SK-N-SH (cell line): ENCODE data around the gene IQSEC1. TPM values are rescaled to one million over a fixed set of nuclear protein-coding genes. Genes with fewer than 3 reads are reported as not detected.

Source experiments
- CTCF ChIA-PET: fragments of 300-600, 350-600 bp; formaldehyde crosslinking; extraction: SDS; loops from one replicate; lab custom pipeline; 2021; lab: Yijun Ruan, JAX
- POLR2A ChIA-PET: fragments of 350-600 bp; sonication (Branson Sonifier 250); formaldehyde crosslinking; extraction: SDS; loops from one replicate; lab custom pipeline; 2020; ENCODE audit warnings: antibody characterized with exemption, inconsistent platforms; lab: Yijun Ruan, JAX
- DNase-seq: peaks from one replicate; pipeline ENCODE4 v3.0.0; 2012
- H2AFZ ChIP-seq: fragments of 200-600 bp; sonication (generic); 2 replicates; pipeline ENCODE4 v1.8.1; 2016; ENCODE audit warnings: antibody characterized with exemption, mild to moderate bottlenecking, low read depth
- H3F3A ChIP-seq: fragments of 200-600 bp; sonication (generic); replicated peaks from 2 replicates; pipeline ENCODE3; 2016; ENCODE audit warnings: antibody characterized with exemption, mild to moderate bottlenecking; ENCODE audit not compliant: insufficient read depth
- H3K27ac ChIP-seq, 2 experiments: fragments of 200-500 bp in 1 of 2; fragments of 200-600 bp in 1 of 2; sonication (Bioruptor generic) in 1 of 2; sonication (generic), shearing (Covaris generic) in 1 of 2; 2 replicates each; pipeline versions ENCODE4 v1.5.1 to v1.6.1; 2014 to 2016; ENCODE audit warnings: low read depth in 2 of 2, inconsistent platforms in 1 of 2, low read length in 1 of 2, mild to moderate bottlenecking in 1 of 2, mixed read lengths in 1 of 2
- H3K27me3 ChIP-seq: fragments of 200-600 bp; sonication (generic), shearing (Covaris generic); 2 replicates; pipeline ENCODE4 v1.6.1; 2016; ENCODE audit warnings: mixed run types; ENCODE audit not compliant: insufficient read depth
- H3K36me3 ChIP-seq, 2 experiments: fragments of 200-500 bp in 1 of 2; fragments of 200-600 bp in 1 of 2; sonication (Bioruptor generic) in 1 of 2; sonication (generic) in 1 of 2; replicated peaks in 1 of 2; 2 replicates each; pipeline versions ENCODE3 to v1.5.1; 2014 to 2016; ENCODE audit warnings: low read length in 1 of 2, mild to moderate bottlenecking in 1 of 2; ENCODE audit not compliant: insufficient read depth in 2 of 2, control insufficient read depth in 1 of 2
- H3K4me1 ChIP-seq, 2 experiments: fragments of 200-500 bp in 1 of 2; fragments of 200-600 bp in 1 of 2; sonication (Bioruptor generic) in 1 of 2; sonication (generic), shearing (Covaris generic) in 1 of 2; 2 replicates each; pipeline versions ENCODE4 v1.5.1 to v1.6.1; 2014 to 2016; ENCODE audit warnings: low read depth in 1 of 2, low read length in 1 of 2, mixed run types in 1 of 2; ENCODE audit not compliant: insufficient read depth in 2 of 2, control insufficient read depth in 1 of 2
- H3K4me2 ChIP-seq: fragments of 200-600 bp; sonication (generic), shearing (Covaris generic); 2 replicates; pipeline ENCODE4 v1.6.1; 2017; ENCODE audit warnings: mixed run types
- H3K4me3 ChIP-seq, 2 experiments: fragments of 200-500 bp in 1 of 2; fragments of 200-600 bp in 1 of 2; sonication (Bioruptor generic) in 1 of 2; sonication (generic), shearing (Covaris generic) in 1 of 2; 2 replicates each; pipeline versions ENCODE4 v1.5.1 to v1.8.1; 2014 to 2016; ENCODE audit warnings: low read depth in 2 of 2, inconsistent platforms in 1 of 2, low read length in 1 of 2, mild to moderate bottlenecking in 1 of 2, mixed read lengths in 1 of 2, moderate library complexity in 1 of 2
- H3K79me2 ChIP-seq: fragments of 200-600 bp; sonication (generic); 2 replicates; pipeline ENCODE4 v1.8.1; 2017; ENCODE audit warnings: mild to moderate bottlenecking; ENCODE audit not compliant: insufficient read depth
- H3K9ac ChIP-seq: fragments of 200-600 bp; sonication (generic); 2 replicates; pipeline ENCODE4 v1.6.1; 2017; ENCODE audit warnings: mixed run types
- H3K9me2 ChIP-seq: fragments of 200-600 bp; sonication (generic); 2 replicates; pipeline ENCODE4 v1.6.1; 2017; ENCODE audit warnings: mixed run types
- H3K9me3 ChIP-seq: fragments of 200-600 bp; sonication (generic); 2 replicates; pipeline ENCODE4 v1.6.1; 2017; ENCODE audit warnings: mixed run types, mild to moderate bottlenecking, moderate library complexity
- H4K20me1 ChIP-seq: fragments of 200-600 bp; sonication (generic); 2 replicates; pipeline ENCODE4 v1.6.1; 2017; ENCODE audit warnings: mild to moderate bottlenecking, mixed run types; ENCODE audit not compliant: insufficient read depth
- CTCF ChIP-seq: fragments of 200-600 bp; sonication (generic); IDR thresholded peaks from 2 replicates; pipeline ENCODE4 v1.6.1; 2017; ENCODE audit warnings: antibody characterized with exemption, mild to moderate bottlenecking, moderate library complexity
- GATA2 ChIP-seq: sonication (generic); formaldehyde crosslinking; IDR thresholded peaks from 2 replicates; pipeline ENCODE4 v1.5.0; 2020; ENCODE audit warnings: mild to moderate bottlenecking, missing genetic modification reagents
- MEF2A ChIP-seq: IDR thresholded peaks from 2 replicates; pipeline ENCODE4 v1.4.0; 2012; ENCODE audit warnings: low read depth, borderline replicate concordance
- MXI1 ChIP-seq: IDR thresholded peaks from 2 replicates; pipeline ENCODE4 v1.6.1; 2012; ENCODE audit warnings: mild to moderate bottlenecking, low read depth, low read length, improper control_type of control experiment
- POLR2AphosphoS5 ChIP-seq: IDR thresholded peaks from 2 replicates; pipeline ENCODE4 v1.6.1; 2012; ENCODE audit warnings: low read depth, low read length
- RAD21 ChIP-seq: IDR thresholded peaks from 2 replicates; pipeline ENCODE4 v1.6.1; 2012; ENCODE audit warnings: mild to moderate bottlenecking, low read length
- SMC3 ChIP-seq: IDR thresholded peaks from 2 replicates; pipeline ENCODE4 v1.6.1; 2012; ENCODE audit warnings: low read depth, low read length, improper control_type of control experiment
- YY1 ChIP-seq: IDR thresholded peaks from 2 replicates; pipeline ENCODE4 v1.4.0; 2012; ENCODE audit warnings: low read depth, mild to moderate bottlenecking
- WGBS: methylation state at CpG from one replicate; pipeline ENCODE4 v1.1.6; 2017; ENCODE audit warnings: low lambda C conversion rate; 5-methylcytosine and 5-hydroxymethylcytosine counted together
- polyA plus RNA-seq, 3 experiments: library from polyadenylated mRNA; depleted of rRNA; stranded (reverse); fragments of >200 nt; gene quantifications; 2 replicates each; pipeline ENCODE4 v1.2.3, GENCODE V29; 2012
- TF ChIP-seq, protein P1 (sequence below): IDR thresholded peaks from 2 replicates; pipeline ENCODE4 v1.4.0; 2012; ENCODE audit warnings: low read depth, borderline replicate concordance
- TF ChIP-seq, protein P2 (sequence below): fragments of 150-350 bp; IDR thresholded peaks from 2 replicates; pipeline ENCODE4 v1.6.1; 2016; ENCODE audit warnings: mild to moderate bottlenecking, low read depth, low read length
- TF ChIP-seq, protein P3 (sequence below): IDR thresholded peaks from 2 replicates; pipeline ENCODE4 v1.4.0; 2012; ENCODE audit warnings: low read depth, borderline replicate concordance
- TF ChIP-seq, protein P4 (sequence below): IDR thresholded peaks from 2 replicates; pipeline ENCODE4; 2012

Gene IQSEC1
- polyA plus RNA-seq, 1 of the 3 experiments (the other 2 are of a cell fraction): 6.2 TPM

GRCh38 chr3:12980596-12981290 lies 92.5 kb downstream of the IQSEC1 start:
- H3K9ac ChIP-seq: no peak overlapping the region
- WGBS: 81% methylated on average over 10 of the region's 10 CpGs
- no peaks in the 10 kb centered on the region for H4K20me1 ChIP-seq
- POLR2A ChIA-PET: no interaction called here
- CTCF ChIA-PET: interaction anchor here (1.4 to 2.3 kb wide), 5 partner anchors 9 to 113 kb away, joined by 4 to 8 read pairs (median 6); no protein-coding TSS in a partner anchor
- H2AFZ ChIP-seq: no peak overlapping the region
- no peak overlapping the region for H3K4me2 ChIP-seq
- peaks cover 0 to 19% of the 10 kb centered on the region in 2 experiments; a peak in 1 of 4 replicates for H3K4me1 ChIP-seq
- H3K36me3 ChIP-seq: no peaks in the 10 kb centered on the region
- no peaks in the 10 kb centered on the region for H3K9me2 ChIP-seq
- H3K27me3 ChIP-seq: no peaks in the 10 kb centered on the region
- TF ChIP-seq MXI1: no peak
- TF ChIP-seq, protein P1, sequence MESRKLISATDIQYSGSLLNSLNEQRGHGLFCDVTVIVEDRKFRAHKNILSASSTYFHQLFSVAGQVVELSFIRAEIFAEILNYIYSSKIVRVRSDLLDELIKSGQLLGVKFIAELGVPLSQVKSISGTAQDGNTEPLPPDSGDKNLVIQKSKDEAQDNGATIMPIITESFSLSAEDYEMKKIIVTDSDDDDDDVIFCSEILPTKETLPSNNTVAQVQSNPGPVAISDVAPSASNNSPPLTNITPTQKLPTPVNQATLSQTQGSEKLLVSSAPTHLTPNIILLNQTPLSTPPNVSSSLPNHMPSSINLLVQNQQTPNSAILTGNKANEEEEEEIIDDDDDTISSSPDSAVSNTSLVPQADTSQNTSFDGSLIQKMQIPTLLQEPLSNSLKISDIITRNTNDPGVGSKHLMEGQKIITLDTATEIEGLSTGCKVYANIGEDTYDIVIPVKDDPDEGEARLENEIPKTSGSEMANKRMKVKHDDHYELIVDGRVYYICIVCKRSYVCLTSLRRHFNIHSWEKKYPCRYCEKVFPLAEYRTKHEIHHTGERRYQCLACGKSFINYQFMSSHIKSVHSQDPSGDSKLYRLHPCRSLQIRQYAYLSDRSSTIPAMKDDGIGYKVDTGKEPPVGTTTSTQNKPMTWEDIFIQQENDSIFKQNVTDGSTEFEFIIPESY: no peak
- no peak for TF ChIP-seq RAD21
- TF ChIP-seq, protein P2, sequence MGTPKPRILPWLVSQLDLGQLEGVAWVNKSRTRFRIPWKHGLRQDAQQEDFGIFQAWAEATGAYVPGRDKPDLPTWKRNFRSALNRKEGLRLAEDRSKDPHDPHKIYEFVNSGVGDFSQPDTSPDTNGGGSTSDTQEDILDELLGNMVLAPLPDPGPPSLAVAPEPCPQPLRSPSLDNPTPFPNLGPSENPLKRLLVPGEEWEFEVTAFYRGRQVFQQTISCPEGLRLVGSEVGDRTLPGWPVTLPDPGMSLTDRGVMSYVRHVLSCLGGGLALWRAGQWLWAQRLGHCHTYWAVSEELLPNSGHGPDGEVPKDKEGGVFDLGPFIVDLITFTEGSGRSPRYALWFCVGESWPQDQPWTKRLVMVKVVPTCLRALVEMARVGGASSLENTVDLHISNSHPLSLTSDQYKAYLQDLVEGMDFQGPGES: no peak
- no peak for TF ChIP-seq GATA2 (CRISPR knock-in tag)
- H3K9me3 ChIP-seq: no peaks in the 10 kb centered on the region
- no peak overlapping the region for H3K27ac ChIP-seq
- no peak overlapping the region for H3K4me3 ChIP-seq
- no peak for DNase-seq
- no peaks in the 10 kb centered on the region for H3K79me2 ChIP-seq
- H3F3A ChIP-seq: no peaks in the 10 kb centered on the region

GRCh38 chr3:12979947-12980487 lies 93.2 kb downstream of the IQSEC1 start:
- Histone ChIP-seq H3K36me3 (no peaks in the 10 kb centered on the region), H3K27me3 (no peaks in the 10 kb centered on the region), H3K4me2 (no peak overlapping the region), H3K27ac (no peak overlapping the region), H3F3A (no peaks in the 10 kb centered on the region), H2AFZ (no peak overlapping the region), H3K9me3 (no peaks in the 10 kb centered on the region), H3K9me2 (no peaks in the 10 kb centered on the region), H3K79me2 (no peaks in the 10 kb centered on the region), H3K4me3 (no peak overlapping the region), H3K9ac (no peak overlapping the region), H4K20me1 (no peaks in the 10 kb centered on the region), H3K4me1 (peaks cover 0 to 19% of the 10 kb centered on the region in 2 experiments; a peak in 1 of 4 replicates)
- 57% methylated on average over 3 of the region's 4 CpGs for WGBS
- DNase-seq: no peak
- CTCF ChIA-PET: interaction anchor here (1.2 to 2.1 kb wide), 4 partner anchors 10 to 139 kb away, joined by 3 to 7 read pairs (median 4); partner anchors contain the start of gene RPL32
- POLR2A ChIA-PET: no interaction called here
- no peak for TF ChIP-seq POLR2AphosphoS5
- TF ChIP-seq, protein P3, sequence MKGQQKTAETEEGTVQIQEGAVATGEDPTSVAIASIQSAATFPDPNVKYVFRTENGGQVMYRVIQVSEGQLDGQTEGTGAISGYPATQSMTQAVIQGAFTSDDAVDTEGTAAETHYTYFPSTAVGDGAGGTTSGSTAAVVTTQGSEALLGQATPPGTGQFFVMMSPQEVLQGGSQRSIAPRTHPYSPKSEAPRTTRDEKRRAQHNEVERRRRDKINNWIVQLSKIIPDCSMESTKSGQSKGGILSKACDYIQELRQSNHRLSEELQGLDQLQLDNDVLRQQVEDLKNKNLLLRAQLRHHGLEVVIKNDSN: no peak
- TF ChIP-seq MEF2A: no peak
- no peak for TF ChIP-seq YY1
- TF ChIP-seq, protein P4, sequence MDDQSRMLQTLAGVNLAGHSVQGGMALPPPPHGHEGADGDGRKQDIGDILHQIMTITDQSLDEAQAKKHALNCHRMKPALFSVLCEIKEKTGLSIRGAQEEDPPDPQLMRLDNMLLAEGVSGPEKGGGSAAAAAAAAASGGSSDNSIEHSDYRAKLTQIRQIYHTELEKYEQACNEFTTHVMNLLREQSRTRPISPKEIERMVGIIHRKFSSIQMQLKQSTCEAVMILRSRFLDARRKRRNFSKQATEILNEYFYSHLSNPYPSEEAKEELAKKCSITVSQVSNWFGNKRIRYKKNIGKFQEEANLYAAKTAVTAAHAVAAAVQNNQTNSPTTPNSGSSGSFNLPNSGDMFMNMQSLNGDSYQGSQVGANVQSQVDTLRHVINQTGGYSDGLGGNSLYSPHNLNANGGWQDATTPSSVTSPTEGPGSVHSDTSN: no peak
- TF ChIP-seq, protein P1: no peak
- no peak for TF ChIP-seq RAD21
- no peak for TF ChIP-seq MXI1
- no peak for TF ChIP-seq CTCF
- no peak for TF ChIP-seq SMC3
